ENCODE results near the gene ETV1. TPM values are rescaled to one million over a fixed set of nuclear protein-coding genes. Genes with fewer than 3 reads are reported as not detected.

ETV1 gene
- 0.57 and 0.73 TPM in 2 replicates for polyA plus RNA-seq (2013)

DNA sequence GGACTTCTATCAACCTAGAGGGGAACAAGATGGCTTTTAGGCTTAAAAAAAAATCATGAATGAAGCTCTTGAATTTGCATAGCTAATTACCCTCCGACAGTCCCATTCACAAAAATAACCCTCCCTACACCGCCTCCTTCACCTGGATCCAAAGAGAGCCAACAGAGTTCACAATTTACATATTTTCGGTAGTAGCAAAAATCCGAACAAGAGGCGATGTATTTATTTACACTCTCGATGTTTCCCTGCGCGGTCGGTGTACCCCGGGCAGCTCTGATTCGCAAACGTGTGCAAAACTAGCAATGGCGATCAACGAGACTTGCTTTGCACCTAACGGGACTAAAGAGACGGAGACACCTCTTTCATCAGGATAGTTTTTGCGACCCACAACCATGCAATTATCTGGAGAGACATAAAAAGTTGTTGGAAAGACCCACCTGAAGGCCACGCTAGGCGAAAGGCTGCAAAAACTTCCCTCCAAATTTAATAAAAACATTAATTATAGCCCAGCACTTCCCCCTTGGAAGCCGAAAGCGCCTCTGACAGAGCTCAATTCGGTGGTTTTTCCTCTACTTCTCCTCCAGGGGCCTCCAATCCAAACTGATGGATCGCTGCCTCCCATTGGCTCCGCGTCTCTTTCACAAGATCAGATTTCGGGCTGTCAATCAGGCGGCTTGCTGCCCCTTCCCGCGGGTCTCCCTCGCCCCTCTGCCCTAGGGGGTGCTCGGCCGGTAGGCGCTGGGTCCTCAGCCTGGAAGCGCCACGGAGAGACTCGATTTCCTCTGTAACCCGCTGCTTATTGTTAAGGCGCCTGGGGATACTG, at the start of gene ETV1:
TSS of gene ETV1 (minus strand) at position 541 of the 823 bp plus-strand sequence. CDS start 614 bp downstream, outside the sequence.
- no peaks in the 10 kb centered on the region for H3K79me2 ChIP-seq (ENCODE audit: control insufficient read depth, insufficient read depth, low read length, poor library complexity)
- H3K14ac ChIP-seq (ENCODE audit: low read length), result no peak within 1 kb of the TSS
- no peak within 1 kb of the TSS for H2BK12ac ChIP-seq (ENCODE audit: low read length)
- no peak within 1 kb of the TSS for H3K27ac ChIP-seq (ENCODE audit: low read depth, low read length)
- no peaks in the 10 kb centered on the region for H3K9me3 ChIP-seq (ENCODE audit: insufficient read depth, low read depth, low read length)
- H4K12ac ChIP-seq (ENCODE audit: low read depth, low read length), result no peak within 1 kb of the TSS
- H3K9ac ChIP-seq (ENCODE audit: low read length), result no peak within 1 kb of the TSS
- no peak within 1 kb of the TSS for H2BK5ac ChIP-seq (ENCODE audit: low read depth, low read length, poor library complexity)
- H2AK5ac ChIP-seq (ENCODE audit: low read length), result no peak within 1 kb of the TSS
- H3K23ac ChIP-seq (ENCODE audit: low read length), result no peak within 1 kb of the TSS
- WGBS (ENCODE audit: extremely low coverage, insufficient coverage, insufficient read length), result no CpG with 5 or more reads among the region's 38 CpGs
- peaks cover 0 to 4% of the 10 kb centered on the region in 2 experiments for H3K4me1 ChIP-seq (ENCODE audit: control insufficient read depth in 1 of 2, insufficient read depth in 2 of 2, low read length in 2 of 2)
- H2AFZ ChIP-seq (ENCODE audit: insufficient read depth, low read length, poor library complexity), result peak within 1 kb of the TSS; percentile 74
- peaks cover 2% of the 10 kb centered on the region for H3K79me1 ChIP-seq (ENCODE audit: low read length)
- peak within 1 kb of the TSS; percentile 66 for H3K4me3 ChIP-seq (ENCODE audit: low read depth, low read length)
- H4K91ac ChIP-seq (ENCODE audit: low read depth, low read length), result no peak within 1 kb of the TSS
- peak within 1 kb of the TSS; percentile 86 for H3K4me2 ChIP-seq (ENCODE audit: low read length)
- H3K27me3 ChIP-seq (ENCODE audit: insufficient read depth, low read length), result no peaks in the 10 kb centered on the region
- no peak within 1 kb of the TSS for H3K4ac ChIP-seq (ENCODE audit: low read depth, low read length)
- no peak within 1 kb of the TSS for H2BK120ac ChIP-seq (ENCODE audit: insufficient read depth, low read length, poor library complexity)
- H4K8ac ChIP-seq (ENCODE audit: low read depth, low read length), result no peak within 1 kb of the TSS
- no peak within 1 kb of the TSS for H3K18ac ChIP-seq (ENCODE audit: low read length)
- no peaks in the 10 kb centered on the region for H3K36me3 ChIP-seq (ENCODE audit: control insufficient read depth in 1 of 2, insufficient read depth in 2 of 2, low read length in 2 of 2)
- DNase-seq, result peak; percentile 29 to 60

DNA sequence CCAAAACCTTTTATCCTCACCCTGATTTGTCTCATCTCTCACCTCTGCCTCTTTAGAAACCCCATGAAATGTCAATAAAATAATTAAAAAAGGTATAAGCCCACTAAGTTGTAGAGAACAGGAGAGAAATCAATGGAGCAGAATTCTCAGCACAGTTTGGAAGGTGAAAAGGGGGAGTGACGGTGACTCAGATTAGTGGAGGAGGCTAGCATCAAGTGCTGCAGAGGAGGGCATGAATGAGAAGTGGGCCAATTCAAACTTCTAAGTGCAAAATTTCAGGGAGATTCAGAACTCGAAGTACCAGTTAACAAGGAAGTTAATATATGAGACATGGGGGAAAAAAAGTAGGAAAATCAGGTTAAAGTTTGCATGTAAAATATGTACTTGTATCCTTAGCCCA, 34.9 kb upstream of the ETV1 start:
- H3K27me3 ChIP-seq (ENCODE audit: insufficient read depth, low read length), result no peaks in the 10 kb centered on the region
- no peak overlapping the region for H2BK120ac ChIP-seq (ENCODE audit: insufficient read depth, low read length, poor library complexity)
- H4K91ac ChIP-seq (ENCODE audit: low read depth, low read length), result no peak overlapping the region
- H3K79me2 ChIP-seq (ENCODE audit: control insufficient read depth, insufficient read depth, low read length, poor library complexity), result no peaks in the 10 kb centered on the region
- H2AK5ac ChIP-seq (ENCODE audit: low read length), result no peak overlapping the region
- no peak overlapping the region for H3K4ac ChIP-seq (ENCODE audit: low read depth, low read length)
- no peak overlapping the region for H4K12ac ChIP-seq (ENCODE audit: low read depth, low read length)
- no peak overlapping the region for H3K14ac ChIP-seq (ENCODE audit: low read length)
- H3K9me3 ChIP-seq (ENCODE audit: insufficient read depth, low read depth, low read length), result no peaks in the 10 kb centered on the region
- no peaks in the 10 kb centered on the region for H3K79me1 ChIP-seq (ENCODE audit: low read length)
- H2AFZ ChIP-seq (ENCODE audit: insufficient read depth, low read length, poor library complexity), result no peak overlapping the region
- no peak overlapping the region for H4K8ac ChIP-seq (ENCODE audit: low read depth, low read length)
- no peak overlapping the region for H3K4me3 ChIP-seq (ENCODE audit: low read depth, low read length)
- no peak overlapping the region for H3K18ac ChIP-seq (ENCODE audit: low read length)
- no peak overlapping the region for H2BK5ac ChIP-seq (ENCODE audit: low read depth, low read length, poor library complexity)
- H3K4me1 ChIP-seq (ENCODE audit: control insufficient read depth in 1 of 2, insufficient read depth in 2 of 2, low read length in 2 of 2), result no peaks in the 10 kb centered on the region
- H3K23ac ChIP-seq (ENCODE audit: low read length), result no peak overlapping the region
- no peak overlapping the region for H3K4me2 ChIP-seq (ENCODE audit: low read length)
- no peaks in the 10 kb centered on the region for H3K36me3 ChIP-seq (ENCODE audit: control insufficient read depth in 1 of 2, insufficient read depth in 2 of 2, low read length in 2 of 2)
- no peak for DNase-seq
- no peak overlapping the region for H3K27ac ChIP-seq (ENCODE audit: low read depth, low read length)
- H3K9ac ChIP-seq (ENCODE audit: low read length), result no peak overlapping the region
- WGBS (ENCODE audit: extremely low coverage, insufficient coverage, insufficient read length), result no CpG with 5 or more reads among the region's 2 CpGs
- no peak overlapping the region for H2BK12ac ChIP-seq (ENCODE audit: low read length)

DNA sequence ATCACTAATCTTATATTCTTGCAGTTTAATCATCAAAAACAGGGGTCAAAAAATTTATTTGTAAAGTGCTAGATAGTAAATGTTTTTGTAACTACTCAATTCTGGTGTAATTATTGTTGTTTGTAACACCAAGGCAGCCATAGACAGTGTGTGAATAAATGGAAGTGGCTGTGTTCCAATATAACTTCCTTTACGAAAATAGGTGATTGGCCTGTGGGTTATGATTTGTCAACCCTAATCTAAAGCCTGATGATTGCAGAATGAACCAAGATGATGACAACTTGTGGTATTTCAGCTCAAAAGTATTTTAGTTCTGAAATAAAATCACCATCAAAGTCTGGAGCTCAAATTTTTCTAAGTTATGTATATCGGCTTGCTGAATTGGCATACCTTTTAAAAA, 34.4 kb upstream of the ETV1 start:
- no peak overlapping the region for H2BK120ac ChIP-seq (ENCODE audit: insufficient read depth, low read length, poor library complexity)
- no peak overlapping the region for H2BK5ac ChIP-seq (ENCODE audit: low read depth, low read length, poor library complexity)
- H3K36me3 ChIP-seq (ENCODE audit: control insufficient read depth in 1 of 2, insufficient read depth in 2 of 2, low read length in 2 of 2), result no peaks in the 10 kb centered on the region
- no peak overlapping the region for H3K18ac ChIP-seq (ENCODE audit: low read length)
- no peak overlapping the region for H4K91ac ChIP-seq (ENCODE audit: low read depth, low read length)
- no peak overlapping the region for H3K4me3 ChIP-seq (ENCODE audit: low read depth, low read length)
- no peak for DNase-seq
- no peak overlapping the region for H2BK12ac ChIP-seq (ENCODE audit: low read length)
- H3K4ac ChIP-seq (ENCODE audit: low read depth, low read length), result no peak overlapping the region
- H4K12ac ChIP-seq (ENCODE audit: low read depth, low read length), result no peak overlapping the region
- H3K9me3 ChIP-seq (ENCODE audit: insufficient read depth, low read depth, low read length), result no peaks in the 10 kb centered on the region
- no peaks in the 10 kb centered on the region for H3K27me3 ChIP-seq (ENCODE audit: insufficient read depth, low read length)
- H3K14ac ChIP-seq (ENCODE audit: low read length), result no peak overlapping the region
- no peaks in the 10 kb centered on the region for H3K4me1 ChIP-seq (ENCODE audit: control insufficient read depth in 1 of 2, insufficient read depth in 2 of 2, low read length in 2 of 2)
- no peak overlapping the region for H3K27ac ChIP-seq (ENCODE audit: low read depth, low read length)
- no peak overlapping the region for H2AK5ac ChIP-seq (ENCODE audit: low read length)
- no peak overlapping the region for H4K8ac ChIP-seq (ENCODE audit: low read depth, low read length)
- H2AFZ ChIP-seq (ENCODE audit: insufficient read depth, low read length, poor library complexity), result no peak overlapping the region
- no peak overlapping the region for H3K4me2 ChIP-seq (ENCODE audit: low read length)
- H3K79me2 ChIP-seq (ENCODE audit: control insufficient read depth, insufficient read depth, low read length, poor library complexity), result no peaks in the 10 kb centered on the region
- no peak overlapping the region for H3K9ac ChIP-seq (ENCODE audit: low read length)
- no peak overlapping the region for H3K23ac ChIP-seq (ENCODE audit: low read length)
- no CpG with 5 or more reads among the region's 2 CpGs for WGBS (ENCODE audit: extremely low coverage, insufficient coverage, insufficient read length)
- no peaks in the 10 kb centered on the region for H3K79me1 ChIP-seq (ENCODE audit: low read length)

DNA sequence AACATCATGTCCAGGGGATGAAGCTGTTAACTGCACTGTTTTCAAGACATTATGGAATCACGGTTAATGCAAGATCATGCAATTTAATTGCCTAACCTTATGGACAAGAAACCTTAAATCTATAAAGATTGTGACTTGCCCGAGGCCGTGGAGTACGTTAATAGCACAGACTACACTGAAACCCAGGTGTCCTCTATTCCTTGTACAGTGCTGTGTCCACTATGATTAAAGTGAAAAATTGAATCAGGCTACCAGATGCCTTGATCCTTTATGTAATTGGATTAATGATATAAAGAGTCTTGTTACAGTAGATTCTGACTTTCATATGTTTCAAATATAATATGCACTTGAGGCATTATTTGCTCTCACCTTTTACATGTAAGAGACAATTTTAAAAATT, 33.9 kb upstream of the ETV1 start:
- Histone ChIP-seq H3K4ac (ENCODE audit: low read depth, low read length) (no peak overlapping the region), H3K27me3 (ENCODE audit: insufficient read depth, low read length) (no peaks in the 10 kb centered on the region), H4K8ac (ENCODE audit: low read depth, low read length) (no peak overlapping the region), H3K23ac (ENCODE audit: low read length) (no peak overlapping the region), H3K4me3 (ENCODE audit: low read depth, low read length) (no peak overlapping the region), H4K12ac (ENCODE audit: low read depth, low read length) (no peak overlapping the region), H3K36me3 (ENCODE audit: control insufficient read depth in 1 of 2, insufficient read depth in 2 of 2, low read length in 2 of 2) (no peaks in the 10 kb centered on the region), H3K14ac (ENCODE audit: low read length) (no peak overlapping the region), H2BK120ac (ENCODE audit: insufficient read depth, low read length, poor library complexity) (no peak overlapping the region), H3K27ac (ENCODE audit: low read depth, low read length) (no peak overlapping the region), H3K79me1 (ENCODE audit: low read length) (no peaks in the 10 kb centered on the region), H3K4me1 (ENCODE audit: control insufficient read depth in 1 of 2, insufficient read depth in 2 of 2, low read length in 2 of 2) (no peaks in the 10 kb centered on the region), H2AK5ac (ENCODE audit: low read length) (no peak overlapping the region), H3K18ac (ENCODE audit: low read length) (no peak overlapping the region), H4K91ac (ENCODE audit: low read depth, low read length) (no peak overlapping the region), H3K9ac (ENCODE audit: low read length) (no peak overlapping the region), H2AFZ (ENCODE audit: insufficient read depth, low read length, poor library complexity) (no peak overlapping the region), H3K4me2 (ENCODE audit: low read length) (no peak overlapping the region), H3K79me2 (ENCODE audit: control insufficient read depth, insufficient read depth, low read length, poor library complexity) (no peaks in the 10 kb centered on the region), H2BK12ac (ENCODE audit: low read length) (no peak overlapping the region), H3K9me3 (ENCODE audit: insufficient read depth, low read depth, low read length) (no peaks in the 10 kb centered on the region), H2BK5ac (ENCODE audit: low read depth, low read length, poor library complexity) (no peak overlapping the region)
- no peak for DNase-seq
- no CpG with 5 or more reads among the region's 4 CpGs for WGBS (ENCODE audit: extremely low coverage, insufficient coverage, insufficient read length)

All from trophoblast cell (in vitro differentiated cells and primary cell).